Hematopoietic multipotent progenitor cell (in vitro differentiated cells): ENCODE measurements around the gene ZMYND8. TPM values are rescaled to one million over a fixed set of nuclear protein-coding genes. Genes with fewer than 3 reads are reported as not detected.
"Not testable (repeated sequence)": the region's sequence is repeated elsewhere in the genome, so short reads cannot be mapped to it uniquely, and the experiment has no call there.

ENCODE experiments used
- DNase-seq, 3 donors: peaks; one replicate each; pipeline ENCODE4 v3.0.0-alpha.2; 2011 to 2015; ENCODE audit warnings: low read depth in 2 of 3, low spot score in 2 of 3
- total RNA-seq: library from RNA; depleted of rRNA; stranded (reverse); fragments of >200 nt; gene quantifications from one replicate; pipeline ENCODE4 v1.2.3, GENCODE V29; 2012

ZMYND8 gene
- total RNA-seq, 1 donor = 38.2 TPM

DNA sequence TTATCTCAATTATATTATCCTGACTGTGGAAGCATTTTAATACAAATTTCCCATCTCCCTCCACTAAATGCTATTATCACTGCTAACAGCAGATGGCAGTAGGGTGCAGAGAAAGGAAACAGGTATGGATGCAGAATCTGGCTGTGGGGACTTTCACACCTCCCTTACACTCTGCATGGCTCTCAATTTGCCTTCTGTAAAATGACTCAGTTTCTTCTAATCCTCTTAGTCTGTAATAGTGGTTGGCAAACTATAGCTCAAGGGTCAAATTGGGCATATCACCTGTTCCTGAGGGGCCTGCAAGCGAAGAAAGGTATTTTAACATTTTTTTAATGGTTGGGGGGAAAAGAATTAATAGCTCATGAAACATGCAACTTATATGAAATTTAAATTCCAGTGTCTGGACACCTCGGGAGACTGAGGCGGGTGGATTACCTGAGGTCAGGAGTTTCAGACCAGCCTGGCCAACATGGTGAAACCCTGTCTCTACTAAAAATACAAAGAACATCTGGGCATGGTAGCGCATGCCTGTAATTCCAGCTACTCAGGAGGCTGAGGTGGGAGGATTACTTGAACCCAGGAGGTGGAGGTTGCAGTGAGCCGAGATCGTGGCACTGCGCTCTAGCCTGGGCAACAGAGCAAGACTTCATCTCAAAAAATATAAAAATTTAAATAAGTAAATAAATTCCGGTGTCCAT, 83.5 kb downstream of the ZMYND8 start:
- DNase-seq = peak; percentile 37 to 81 (median 56)

DNA sequence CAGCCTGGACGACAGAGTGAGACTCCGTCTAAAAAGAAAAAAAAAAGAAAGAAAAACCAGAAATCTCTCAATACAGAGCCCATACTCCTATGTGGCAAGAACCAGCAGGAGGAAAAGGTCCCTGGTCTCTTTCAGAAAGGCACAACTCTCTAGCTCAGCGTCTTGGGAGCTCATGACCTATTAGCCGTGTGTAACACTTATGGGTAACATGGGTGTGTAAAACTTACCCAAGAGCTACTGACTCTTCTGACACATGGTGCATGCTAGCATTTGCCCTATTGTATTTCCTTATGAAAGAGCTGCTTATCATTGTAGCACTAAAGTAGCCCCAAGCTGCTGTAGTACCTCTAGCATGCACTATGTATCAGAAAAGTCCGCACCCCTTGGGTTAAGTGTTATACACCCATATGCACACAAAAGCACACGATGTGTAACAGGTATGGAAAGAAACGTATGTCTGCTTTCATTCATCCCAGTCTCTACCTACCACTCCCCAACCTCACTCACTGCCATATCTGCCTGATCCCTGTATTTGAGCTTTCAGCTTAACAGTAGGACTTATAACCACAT, 85.4 kb downstream of the ZMYND8 start:
- DNase-seq = no peak

DNA sequence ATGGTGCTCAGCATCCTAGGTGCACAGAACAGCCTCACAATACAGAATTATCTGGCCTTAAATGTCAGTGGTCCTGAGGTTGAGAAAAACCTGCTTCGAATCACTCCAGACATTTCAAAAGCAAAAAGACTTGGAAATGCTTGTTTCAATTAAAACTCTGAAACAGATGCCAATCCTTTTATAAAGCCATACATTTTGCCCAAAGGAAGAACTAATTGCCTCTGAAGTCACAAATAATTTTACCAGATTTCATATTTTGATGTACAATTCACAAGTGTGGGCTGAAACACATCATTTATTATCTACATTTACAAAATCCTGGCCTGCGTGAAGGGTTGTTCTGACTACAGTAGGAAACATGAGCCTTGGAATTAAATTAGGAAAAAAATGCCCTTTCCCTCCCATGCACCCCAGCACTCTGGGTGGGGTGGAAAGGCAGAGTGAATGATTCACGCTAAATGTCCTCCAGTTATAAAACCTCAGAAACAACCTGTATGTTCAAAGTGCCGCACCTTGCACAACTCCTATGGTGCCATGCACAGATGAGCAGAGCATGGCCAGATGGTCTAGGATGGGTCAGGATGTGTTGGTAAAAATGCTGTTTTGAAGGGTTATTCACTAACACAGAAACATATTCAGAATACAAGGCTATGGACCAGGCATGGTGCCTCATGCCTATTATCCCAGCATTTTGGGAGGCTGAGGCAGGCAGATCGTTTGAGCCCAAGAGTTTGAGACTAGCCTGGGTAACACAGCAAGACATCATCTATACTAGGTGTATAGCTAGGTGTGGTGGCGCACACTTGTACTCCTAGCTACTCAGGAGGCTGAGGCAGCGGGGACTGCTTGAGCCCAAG, 87.0 kb downstream of the ZMYND8 start:
- no peak for DNase-seq

GRCh38 chr20:47267621-47268020, 88.9 kb downstream of the ZMYND8 start:
- no peak for DNase-seq

DNA sequence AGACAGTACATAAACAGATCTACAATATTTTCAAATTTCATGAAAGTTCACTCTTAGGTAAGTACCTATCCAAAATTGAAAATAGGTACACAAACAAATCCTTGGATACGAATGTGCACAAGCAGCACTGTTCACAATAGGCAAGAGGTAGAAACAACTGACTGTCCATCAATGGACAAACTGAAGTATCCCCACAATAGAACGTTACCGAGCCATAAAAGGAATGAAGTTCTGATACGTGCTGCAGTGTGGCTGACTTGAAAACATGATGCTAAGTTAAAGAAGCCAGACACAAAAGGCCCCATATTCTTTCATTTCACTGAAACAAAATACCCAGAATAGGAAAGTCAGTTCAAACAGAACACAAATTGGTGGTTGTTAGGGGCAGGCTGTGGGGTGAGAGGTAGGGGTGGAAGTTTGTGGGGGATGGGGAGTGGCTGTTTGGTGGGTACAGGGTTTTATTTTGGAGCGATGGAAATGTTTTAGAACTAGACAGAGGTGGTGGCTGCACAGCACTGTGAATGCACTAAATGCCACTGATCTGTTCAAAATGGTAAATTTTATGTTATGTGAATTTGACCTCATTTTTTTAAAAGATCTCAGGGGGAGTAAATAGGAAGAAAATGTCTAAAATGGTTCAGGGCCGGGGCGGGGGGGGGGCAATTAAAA, 89.5 kb downstream of the ZMYND8 start:
- DNase-seq = no peak

GRCh38 chr20:47265984-47266383, 90.5 kb downstream of the ZMYND8 start:
- no peak for DNase-seq

DNA sequence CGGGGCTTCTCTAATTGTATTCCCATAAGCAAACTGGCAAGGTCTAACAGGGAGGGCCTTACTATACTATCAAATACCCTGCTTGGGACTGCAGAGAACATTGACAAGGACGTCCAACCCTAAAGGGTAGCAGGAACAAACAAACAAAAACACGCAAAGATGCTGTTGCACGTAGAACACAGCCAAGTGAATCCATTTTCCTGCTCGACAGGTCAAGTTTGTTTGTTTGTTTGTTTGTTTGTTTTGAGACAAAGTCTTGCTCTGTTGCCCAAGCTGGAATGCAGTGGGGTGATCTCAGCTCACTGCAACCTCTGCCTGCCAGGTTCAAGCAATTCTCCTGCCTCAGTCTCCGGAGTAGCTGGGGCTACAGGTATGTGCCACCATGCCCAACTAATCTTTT, 91.3 kb downstream of the ZMYND8 start:
- DNase-seq = no peak

DNA sequence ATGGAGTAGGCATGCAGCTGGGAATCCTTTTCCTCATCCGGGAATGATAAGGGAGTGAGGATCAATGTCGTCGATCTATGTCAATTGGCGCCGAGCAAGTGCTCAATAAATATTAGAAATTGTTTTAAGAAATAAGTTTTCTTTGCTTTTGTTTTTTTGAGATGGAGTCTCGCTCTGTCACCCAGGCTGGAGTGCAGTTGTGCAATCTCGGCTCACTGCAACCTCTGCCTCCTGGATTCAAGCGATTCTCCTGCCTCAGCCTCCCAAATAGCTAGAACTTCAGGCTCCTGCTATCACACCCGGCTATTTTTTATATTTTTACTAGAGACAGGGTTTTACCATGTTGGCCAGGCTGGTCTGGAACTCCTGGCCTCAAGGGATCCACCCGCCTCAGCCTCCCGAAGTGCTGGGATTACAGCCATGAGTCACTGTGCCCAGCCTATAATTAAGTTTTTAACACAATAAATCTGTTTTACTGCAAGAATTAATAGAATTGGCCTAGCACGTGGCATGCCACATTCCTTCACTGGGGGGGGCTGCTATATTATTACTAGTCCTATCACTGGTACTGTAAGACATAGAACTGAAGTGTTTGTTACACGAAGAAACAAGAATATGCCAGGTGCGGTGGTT, 92.2 kb downstream of the ZMYND8 start:
- not testable (repeated sequence) for DNase-seq

DNA sequence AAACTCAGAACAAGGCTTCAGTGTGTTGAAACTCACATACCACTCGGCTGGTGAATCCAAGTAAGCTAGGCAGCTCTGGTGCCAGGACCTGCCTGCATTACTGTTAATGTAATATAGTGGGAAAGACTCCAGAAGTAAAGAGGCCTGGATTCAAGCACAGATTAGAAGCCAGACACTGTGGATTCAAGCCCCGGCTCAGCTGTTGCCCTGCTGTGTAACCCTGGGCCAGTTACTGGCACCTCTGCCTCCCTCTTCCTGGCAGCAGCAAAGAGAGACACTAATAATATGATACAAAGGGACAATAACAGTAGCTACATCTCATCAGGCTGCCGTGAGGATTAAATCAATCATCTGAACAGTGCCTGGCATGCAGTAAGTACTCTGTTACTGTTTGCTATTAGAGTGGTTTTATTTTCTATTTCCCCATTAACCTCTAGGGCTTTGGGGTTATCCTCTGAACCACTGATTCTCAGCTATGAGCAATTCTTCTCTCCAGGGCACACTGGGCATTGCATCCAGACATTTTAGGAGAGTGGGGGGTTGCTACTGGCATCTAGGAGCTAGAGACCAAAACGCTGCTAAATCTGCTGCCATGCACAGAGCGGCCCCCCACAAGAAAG, 92.9 kb downstream of the ZMYND8 start:
- no peak for DNase-seq

GRCh38 chr20:47263080-47263464, 93.4 kb downstream of the ZMYND8 start:
- no peak for DNase-seq

DNA sequence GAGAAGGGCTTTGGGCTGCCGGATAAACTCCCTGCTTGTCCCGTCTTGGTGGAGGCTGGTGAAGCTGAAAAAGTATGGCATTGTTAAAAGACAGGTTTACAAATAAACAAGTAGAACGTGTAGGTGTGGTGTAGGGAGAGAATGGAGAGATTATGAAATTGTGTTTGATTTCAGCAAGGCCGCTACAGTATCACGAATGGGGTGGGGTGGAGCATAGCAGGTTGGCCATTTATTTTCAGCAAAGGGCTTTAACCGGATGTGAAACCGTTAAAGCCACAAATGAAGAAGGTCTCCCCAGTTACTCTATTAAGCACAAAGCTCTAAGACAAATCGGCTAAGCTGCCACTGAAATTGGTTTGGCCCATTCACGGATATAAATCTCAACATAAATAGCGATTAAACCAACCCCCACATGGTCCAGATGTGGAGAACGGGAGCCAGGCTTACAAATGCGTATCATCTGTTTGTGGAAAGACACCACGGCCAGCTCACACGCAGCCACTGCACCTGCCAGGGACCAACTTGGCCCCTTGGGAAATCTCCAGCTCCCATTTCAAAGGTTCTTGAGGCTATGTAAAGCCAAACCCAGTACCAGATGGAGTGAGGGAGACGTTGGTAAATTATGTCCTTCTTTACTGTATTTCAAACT, 94.0 kb downstream of the ZMYND8 start:
- DNase-seq = no peak

DNA sequence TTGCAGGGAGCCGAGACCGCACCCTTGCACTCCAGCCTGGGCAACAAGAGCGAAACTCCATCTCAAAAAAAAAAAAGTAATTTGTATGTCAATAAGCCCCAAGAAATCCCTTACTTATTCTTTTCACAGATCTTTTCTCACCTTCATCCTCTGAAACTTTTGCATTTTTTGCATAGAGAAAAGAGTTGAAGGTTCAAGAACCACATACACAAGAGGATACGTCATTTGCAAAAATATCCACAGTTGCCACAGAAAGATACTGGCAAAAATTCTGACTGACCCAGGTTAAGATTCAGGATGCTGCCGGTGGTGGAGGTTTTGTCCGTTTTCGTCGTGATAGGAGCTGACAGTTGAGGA, 94.5 kb downstream of the ZMYND8 start:
- DNase-seq = no peak

- DNase-seq = not testable (repeated sequence)
Observed at GRCh38 chr20:47261161-47261774, 95.2 kb downstream of the ZMYND8 start.

GRCh38 chr20:47260540-47261126, 95.9 kb downstream of the ZMYND8 start:
- DNase-seq = not testable (repeated sequence)

GRCh38 chr20:47258745-47259695, 97.5 kb downstream of the ZMYND8 start:
- peak in 2 of 3 donors; percentile 5 to 21 for DNase-seq

GRCh38 chr20:47257771-47258170, 98.7 kb downstream of the ZMYND8 start:
- no peak for DNase-seq

DNA sequence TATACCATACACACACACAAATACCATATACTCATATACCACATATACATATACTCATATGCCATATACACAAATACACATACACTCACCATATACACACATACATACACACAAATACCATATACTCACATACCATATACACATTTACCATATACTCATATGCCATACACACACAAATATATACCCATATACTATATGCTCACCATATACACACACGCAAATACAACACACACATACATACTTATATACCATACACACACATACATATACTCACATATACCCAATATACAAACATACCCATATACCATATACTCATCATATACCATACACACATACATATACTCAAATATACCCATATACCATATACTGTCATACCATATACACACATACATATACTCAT, 99.2 kb downstream of the ZMYND8 start:
- no peak for DNase-seq

DNA sequence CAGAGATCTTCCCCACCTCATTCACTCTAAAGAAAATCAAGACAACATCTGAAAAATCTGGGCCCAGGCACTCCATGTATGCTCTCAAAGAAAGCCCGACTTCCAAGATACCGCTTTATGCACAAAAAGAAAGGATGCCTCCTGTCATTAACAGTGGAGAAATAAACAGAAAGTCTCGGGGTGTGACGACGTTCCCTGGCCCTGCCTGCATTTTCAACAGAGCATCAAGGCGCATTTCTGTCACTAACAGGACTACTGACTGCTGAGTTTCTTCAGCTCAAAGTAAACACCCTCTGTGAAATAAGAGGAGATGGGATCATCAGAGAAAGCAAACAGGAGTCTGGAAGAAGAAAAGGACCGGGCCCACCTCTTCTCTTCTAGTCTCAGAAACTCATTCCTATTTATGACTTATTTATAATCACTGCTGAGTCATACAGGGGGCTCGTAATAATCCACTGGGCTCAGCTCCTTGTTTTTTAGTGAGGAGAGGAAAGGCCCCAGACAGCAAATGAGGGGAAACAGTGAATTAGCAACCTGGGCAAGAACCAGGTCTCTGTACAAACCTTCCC, 99.7 kb downstream of the ZMYND8 start:
- DNase-seq = no peak
